ENCODE results near the gene COL19A1. TPM values are rescaled to one million over a fixed set of nuclear protein-coding genes. Genes with fewer than 3 reads are reported as not detected.

The COL19A1 gene
- polyA plus RNA-seq, 1 of the 3 experiments (the other 2 are of a cell fraction) = 0.15 TPM

GRCh38 chr6:69895396-69895795 is 29.0 kb downstream of the COL19A1 start:
- Histone ChIP-seq H3F3A (replicated peaks; ENCODE audit: insufficient read depth) (no peaks in the 10 kb centered on the region), H3K36me3 (replicated peaks in 1 of 2; ENCODE audit: control insufficient read depth in 1 of 2, insufficient read depth in 2 of 2, low read length in 1 of 2) (no peaks in the 10 kb centered on the region), H3K4me3 (ENCODE audit: low read depth in 2 of 2, low read length in 1 of 2) (no peak overlapping the region), H3K79me2 (ENCODE audit: insufficient read depth) (no peaks in the 10 kb centered on the region), H3K27ac (ENCODE audit: low read depth in 2 of 2, low read length in 1 of 2) (no peak overlapping the region; a peak in 1 of 4 replicates), H2AFZ (ENCODE audit: low read depth) (no peak overlapping the region), H3K4me1 (ENCODE audit: control insufficient read depth in 1 of 2, insufficient read depth in 2 of 2, low read depth in 1 of 2, low read length in 1 of 2) (peaks cover 6 to 7% of the 10 kb centered on the region in 2 experiments; a peak in 3 of 4 replicates), H3K9me3 (no peaks in the 10 kb centered on the region), H3K9me2 (no peaks in the 10 kb centered on the region), H3K9ac (no peak overlapping the region), H3K27me3 (ENCODE audit: insufficient read depth) (no peaks in the 10 kb centered on the region), H4K20me1 (ENCODE audit: insufficient read depth) (no peaks in the 10 kb centered on the region), H3K4me2 (no peak overlapping the region)
- ChIA-PET CTCF (interaction anchor here (0.6 to 1.9 kb wide), 3 partner anchors 19 to 59 kb away, joined by 3 to 5 read pairs (median 4); no protein-coding TSS in a partner anchor), POLR2A (no interaction called here)
- TF ChIP-seq GABPA (IDR thresholded peaks at IDR 0.05; ENCODE audit: low read depth) = no peak
- TF ChIP-seq TCF12 (IDR thresholded peaks at IDR 0.05) = no peak
- no peak for TF ChIP-seq CHD2 (IDR thresholded peaks at IDR 0.05; ENCODE audit: low read length, partially characterized antibody)
- no peak for TF ChIP-seq EZH2phosphoT487 (IDR thresholded peaks at IDR 0.05; ENCODE audit: borderline replicate concordance, low read depth)
- no peak for TF ChIP-seq ELF1 (IDR thresholded peaks at IDR 0.05)
- TF ChIP-seq FOXM1 (IDR thresholded peaks at IDR 0.05; ENCODE audit: low read depth) = no peak
- TF ChIP-seq RFX5 (IDR thresholded peaks at IDR 0.05; ENCODE audit: low read length) = no peak
- no peak for TF ChIP-seq MAX (IDR thresholded peaks at IDR 0.05; ENCODE audit: low read depth)
- TF ChIP-seq, protein P1, sequence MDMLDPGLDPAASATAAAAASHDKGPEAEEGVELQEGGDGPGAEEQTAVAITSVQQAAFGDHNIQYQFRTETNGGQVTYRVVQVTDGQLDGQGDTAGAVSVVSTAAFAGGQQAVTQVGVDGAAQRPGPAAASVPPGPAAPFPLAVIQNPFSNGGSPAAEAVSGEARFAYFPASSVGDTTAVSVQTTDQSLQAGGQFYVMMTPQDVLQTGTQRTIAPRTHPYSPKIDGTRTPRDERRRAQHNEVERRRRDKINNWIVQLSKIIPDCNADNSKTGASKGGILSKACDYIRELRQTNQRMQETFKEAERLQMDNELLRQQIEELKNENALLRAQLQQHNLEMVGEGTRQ (IDR thresholded peaks at IDR 0.05; ENCODE audit: borderline replicate concordance, low read depth, low read length) = no peak
- no peak for TF ChIP-seq FOXJ3 (CRISPR knock-in tag; IDR thresholded peaks at IDR 0.05)
- TF ChIP-seq NFIC (IDR thresholded peaks at IDR 0.05; ENCODE audit: borderline replicate concordance) = no peak
- TF ChIP-seq YY1 (IDR thresholded peaks at IDR 0.05; ENCODE audit: low read depth) = no peak
- TF ChIP-seq RCOR1 (IDR thresholded peaks at IDR 0.05; ENCODE audit: low read length) = no peak
- TF ChIP-seq JUND (IDR thresholded peaks at IDR 0.05) = no peak
- TF ChIP-seq NRF1 (IDR thresholded peaks at IDR 0.05; ENCODE audit: low read depth, low read length) = no peak
- no peak for DNase-seq
- 89% methylated on average over 4 of the region's 4 CpGs for WGBS (ENCODE audit: low lambda C conversion rate)

DNA sequence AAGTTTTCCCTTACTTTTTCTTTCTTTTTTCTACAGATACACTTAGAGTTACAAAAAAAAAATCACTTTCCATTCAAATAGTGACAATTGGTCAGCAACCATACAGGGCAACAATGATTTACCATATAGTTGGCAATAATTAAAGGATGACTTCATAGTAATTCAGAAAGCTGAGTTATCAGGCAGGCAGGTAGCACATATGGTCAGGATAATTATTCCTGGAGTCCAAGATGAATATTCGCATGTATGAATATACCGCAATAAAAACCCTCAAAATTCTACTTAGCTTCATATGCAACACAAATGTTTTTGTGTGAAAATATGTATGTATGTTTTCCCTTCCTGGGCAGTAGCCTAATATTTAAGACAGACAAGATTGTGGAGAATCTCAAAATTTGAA is 34.5 kb downstream of the COL19A1 start:
- H3K27me3 ChIP-seq (ENCODE audit: insufficient read depth) = no peaks in the 10 kb centered on the region
- H3K27ac ChIP-seq (ENCODE audit: low read depth in 2 of 2, low read length in 1 of 2) = no peak overlapping the region
- CTCF ChIA-PET = no interaction called here
- no peaks in the 10 kb centered on the region for H3K36me3 ChIP-seq (replicated peaks in 1 of 2; ENCODE audit: control insufficient read depth in 1 of 2, insufficient read depth in 2 of 2, low read length in 1 of 2)
- no peaks in the 10 kb centered on the region for H3K9me2 ChIP-seq
- no peak for DNase-seq
- H3K9ac ChIP-seq = no peak overlapping the region
- H3K4me3 ChIP-seq (ENCODE audit: low read depth in 2 of 2, low read length in 1 of 2) = no peak overlapping the region
- no peaks in the 10 kb centered on the region for H3K4me1 ChIP-seq (ENCODE audit: control insufficient read depth in 1 of 2, insufficient read depth in 2 of 2, low read depth in 1 of 2, low read length in 1 of 2)
- 94% methylated on average over 2 of the region's 2 CpGs for WGBS (ENCODE audit: low lambda C conversion rate)
- H4K20me1 ChIP-seq (ENCODE audit: insufficient read depth) = no peaks in the 10 kb centered on the region
- H3F3A ChIP-seq (replicated peaks; ENCODE audit: insufficient read depth) = no peaks in the 10 kb centered on the region
- no peaks in the 10 kb centered on the region for H3K9me3 ChIP-seq
- no peaks in the 10 kb centered on the region for H3K79me2 ChIP-seq (ENCODE audit: insufficient read depth)
- TF ChIP-seq YY1 (IDR thresholded peaks at IDR 0.05; ENCODE audit: low read depth) (no peak), CHD2 (IDR thresholded peaks at IDR 0.05; ENCODE audit: low read length, partially characterized antibody) (no peak), POLR2AphosphoS5 (IDR thresholded peaks at IDR 0.05; ENCODE audit: low read depth, low read length) (no peak), FOXM1 (IDR thresholded peaks at IDR 0.05; ENCODE audit: low read depth) (no peak), GABPA (IDR thresholded peaks at IDR 0.05; ENCODE audit: low read depth) (no peak), TEAD4 (IDR thresholded peaks at IDR 0.05; ENCODE audit: borderline replicate concordance, insufficient read depth) (no peak), TAF1 (IDR thresholded peaks at IDR 0.05; ENCODE audit: borderline replicate concordance, low read depth, low read length) (no peak), FOXJ3 (CRISPR knock-in tag; IDR thresholded peaks at IDR 0.05) (no peak), MAX (IDR thresholded peaks at IDR 0.05; ENCODE audit: low read depth) (no peak), NFIC (IDR thresholded peaks at IDR 0.05; ENCODE audit: borderline replicate concordance) (no peak), RFX5 (IDR thresholded peaks at IDR 0.05; ENCODE audit: low read length) (no peak), TCF12 (IDR thresholded peaks at IDR 0.05) (no peak), RAD21 (IDR thresholded peaks at IDR 0.05; ENCODE audit: low read length) (no peak), MEF2A (IDR thresholded peaks at IDR 0.05; ENCODE audit: borderline replicate concordance, low read depth) (no peak), GATA2 (CRISPR knock-in tag; IDR thresholded peaks at IDR 0.05) (no peak)
- TF ChIP-seq, protein P2, sequence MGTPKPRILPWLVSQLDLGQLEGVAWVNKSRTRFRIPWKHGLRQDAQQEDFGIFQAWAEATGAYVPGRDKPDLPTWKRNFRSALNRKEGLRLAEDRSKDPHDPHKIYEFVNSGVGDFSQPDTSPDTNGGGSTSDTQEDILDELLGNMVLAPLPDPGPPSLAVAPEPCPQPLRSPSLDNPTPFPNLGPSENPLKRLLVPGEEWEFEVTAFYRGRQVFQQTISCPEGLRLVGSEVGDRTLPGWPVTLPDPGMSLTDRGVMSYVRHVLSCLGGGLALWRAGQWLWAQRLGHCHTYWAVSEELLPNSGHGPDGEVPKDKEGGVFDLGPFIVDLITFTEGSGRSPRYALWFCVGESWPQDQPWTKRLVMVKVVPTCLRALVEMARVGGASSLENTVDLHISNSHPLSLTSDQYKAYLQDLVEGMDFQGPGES (IDR thresholded peaks at IDR 0.05; ENCODE audit: low read depth, low read length) = no peak
- TF ChIP-seq, protein P3, sequence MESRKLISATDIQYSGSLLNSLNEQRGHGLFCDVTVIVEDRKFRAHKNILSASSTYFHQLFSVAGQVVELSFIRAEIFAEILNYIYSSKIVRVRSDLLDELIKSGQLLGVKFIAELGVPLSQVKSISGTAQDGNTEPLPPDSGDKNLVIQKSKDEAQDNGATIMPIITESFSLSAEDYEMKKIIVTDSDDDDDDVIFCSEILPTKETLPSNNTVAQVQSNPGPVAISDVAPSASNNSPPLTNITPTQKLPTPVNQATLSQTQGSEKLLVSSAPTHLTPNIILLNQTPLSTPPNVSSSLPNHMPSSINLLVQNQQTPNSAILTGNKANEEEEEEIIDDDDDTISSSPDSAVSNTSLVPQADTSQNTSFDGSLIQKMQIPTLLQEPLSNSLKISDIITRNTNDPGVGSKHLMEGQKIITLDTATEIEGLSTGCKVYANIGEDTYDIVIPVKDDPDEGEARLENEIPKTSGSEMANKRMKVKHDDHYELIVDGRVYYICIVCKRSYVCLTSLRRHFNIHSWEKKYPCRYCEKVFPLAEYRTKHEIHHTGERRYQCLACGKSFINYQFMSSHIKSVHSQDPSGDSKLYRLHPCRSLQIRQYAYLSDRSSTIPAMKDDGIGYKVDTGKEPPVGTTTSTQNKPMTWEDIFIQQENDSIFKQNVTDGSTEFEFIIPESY (IDR thresholded peaks at IDR 0.05; ENCODE audit: borderline replicate concordance, low read depth) = no peak
- TF ChIP-seq, protein P4, sequence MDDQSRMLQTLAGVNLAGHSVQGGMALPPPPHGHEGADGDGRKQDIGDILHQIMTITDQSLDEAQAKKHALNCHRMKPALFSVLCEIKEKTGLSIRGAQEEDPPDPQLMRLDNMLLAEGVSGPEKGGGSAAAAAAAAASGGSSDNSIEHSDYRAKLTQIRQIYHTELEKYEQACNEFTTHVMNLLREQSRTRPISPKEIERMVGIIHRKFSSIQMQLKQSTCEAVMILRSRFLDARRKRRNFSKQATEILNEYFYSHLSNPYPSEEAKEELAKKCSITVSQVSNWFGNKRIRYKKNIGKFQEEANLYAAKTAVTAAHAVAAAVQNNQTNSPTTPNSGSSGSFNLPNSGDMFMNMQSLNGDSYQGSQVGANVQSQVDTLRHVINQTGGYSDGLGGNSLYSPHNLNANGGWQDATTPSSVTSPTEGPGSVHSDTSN (IDR thresholded peaks at IDR 0.05) = no peak
- POLR2A ChIA-PET = no interaction called here
- H3K4me2 ChIP-seq = no peak overlapping the region
- no peak overlapping the region for H2AFZ ChIP-seq (ENCODE audit: low read depth)

All from SK-N-SH (cell line).